Measurements from ENCODE around the gene NT5C1B.

The NT5C1B gene

GRCh38 chr2:18536100-18536499 is 53.3 kb downstream of the NT5C1B start:
- TF ChIP-seq TOX (CRISPR knock-in tag; IDR thresholded peaks at IDR 0.05; ENCODE audit: borderline replicate concordance): no peak
- TF ChIP-seq ZFP3 (CRISPR knock-in tag; IDR thresholded peaks at IDR 0.05): no peak
- TF ChIP-seq RARB (CRISPR knock-in tag; IDR thresholded peaks at IDR 0.05): no peak
- no peak for TF ChIP-seq TSHZ2 (CRISPR knock-in tag; IDR thresholded peaks at IDR 0.05)
- no peak for ATAC-seq

- ATAC-seq: no peak
- TF ChIP-seq POU6F1 (CRISPR knock-in tag; IDR thresholded peaks at IDR 0.05; ENCODE audit: borderline replicate concordance, low read depth): no peak
- TF ChIP-seq RARB (CRISPR knock-in tag; IDR thresholded peaks at IDR 0.05): no peak
- TF ChIP-seq ESRRG (CRISPR knock-in tag; IDR thresholded peaks at IDR 0.05): no peak
- no peak for TF ChIP-seq TOX (CRISPR knock-in tag; IDR thresholded peaks at IDR 0.05; ENCODE audit: borderline replicate concordance)
- TF ChIP-seq CSDC2 (CRISPR knock-in tag; IDR thresholded peaks at IDR 0.05): no peak
- no peak for TF ChIP-seq ZFP3 (CRISPR knock-in tag; IDR thresholded peaks at IDR 0.05)
- no peak for TF ChIP-seq PATZ1 (CRISPR knock-in tag; IDR thresholded peaks at IDR 0.05; ENCODE audit: borderline replicate concordance)
- no peak for TF ChIP-seq ISL1 (CRISPR knock-in tag; IDR thresholded peaks at IDR 0.05)
- no peak for TF ChIP-seq ARNTL (CRISPR knock-in tag; IDR thresholded peaks at IDR 0.05; ENCODE audit: borderline replicate concordance, low read depth)
- no peak for TF ChIP-seq CSRNP3 (CRISPR knock-in tag; IDR thresholded peaks at IDR 0.05)
- TF ChIP-seq ZC3H10 (CRISPR knock-in tag; IDR thresholded peaks at IDR 0.05): no peak
- TF ChIP-seq BACH2 (CRISPR knock-in tag; IDR thresholded peaks at IDR 0.05; ENCODE audit: borderline replicate concordance): no peak
- TF ChIP-seq SNAI2 (CRISPR knock-in tag; IDR thresholded peaks at IDR 0.05): no peak
- TF ChIP-seq ZNF70 (CRISPR knock-in tag; IDR thresholded peaks at IDR 0.05): no peak
- no peak for TF ChIP-seq TSHZ2 (CRISPR knock-in tag; IDR thresholded peaks at IDR 0.05)
- TF ChIP-seq OSR1 (CRISPR knock-in tag; IDR thresholded peaks at IDR 0.05): no peak
- TF ChIP-seq GLIS3 (CRISPR knock-in tag; IDR thresholded peaks at IDR 0.05): no peak
- no peak for TF ChIP-seq ZNF565 (CRISPR knock-in tag; conservative IDR thresholded peaks at IDR 0.05; ENCODE audit: low read depth)
- TF ChIP-seq CREB5 (CRISPR knock-in tag; IDR thresholded peaks at IDR 0.05; ENCODE audit: low read depth): no peak
These were observed 58.2 kb downstream of the NT5C1B start for GRCh38 chr2:18531194-18531593.

All from SK-N-SH treated with all-trans-retinoic acid at 6 μM for 48 hours (cell line).